Brain pericyte (primary cell): ENCODE results near the gene CD79A.

Experiments used
- DNase-seq: peaks from one replicate; pipeline ENCODE4 v3.0.0-alpha.2; 2012; ENCODE audit warnings: low read depth, low spot score

The CD79A gene

DNA sequence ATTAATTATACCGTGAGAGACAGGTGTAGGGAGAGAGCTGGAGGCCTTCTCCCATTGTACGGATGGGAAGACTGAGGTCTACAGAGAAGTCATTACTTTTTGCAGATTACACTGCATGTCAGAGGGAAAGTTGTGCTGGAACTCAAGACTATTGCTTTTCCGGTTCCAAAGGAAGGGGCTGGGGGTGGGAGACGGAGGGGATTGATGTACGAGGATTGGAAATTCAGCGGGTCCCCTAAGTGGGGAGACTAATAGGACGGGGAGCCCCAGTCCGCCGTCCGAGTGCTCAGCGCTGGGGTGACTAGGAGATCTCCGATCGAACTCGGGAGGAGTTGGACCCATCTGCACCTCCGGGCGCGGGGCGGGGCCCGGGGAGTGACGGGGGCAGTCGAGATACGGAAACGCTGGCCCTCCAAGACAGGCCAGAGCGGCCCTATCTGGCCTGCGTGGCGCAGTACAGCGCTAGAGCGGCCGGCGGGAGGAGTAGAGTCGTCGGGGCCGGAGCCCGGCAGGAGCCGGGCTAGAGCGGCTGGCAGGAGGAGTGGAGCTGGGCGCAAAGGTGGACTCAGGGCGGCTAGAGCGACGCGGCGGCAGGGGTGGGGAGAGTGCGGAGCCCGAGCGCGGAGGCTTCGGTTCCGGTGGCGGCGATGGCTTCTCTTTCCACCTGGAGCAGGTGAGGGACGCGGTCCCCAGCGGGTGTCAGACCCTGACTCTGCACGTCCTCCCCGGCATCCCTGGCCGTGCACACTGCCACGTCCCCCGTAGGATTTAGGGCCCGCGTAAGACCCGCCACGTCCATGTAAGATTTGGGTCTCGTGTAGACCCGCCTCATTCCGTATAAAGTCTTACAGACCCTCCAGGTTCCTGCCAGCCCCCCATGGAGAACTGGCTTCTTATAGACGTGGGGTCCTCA, 7.0 kb downstream of the CD79A start:
- peak; percentile 80 for DNase-seq

DNA sequence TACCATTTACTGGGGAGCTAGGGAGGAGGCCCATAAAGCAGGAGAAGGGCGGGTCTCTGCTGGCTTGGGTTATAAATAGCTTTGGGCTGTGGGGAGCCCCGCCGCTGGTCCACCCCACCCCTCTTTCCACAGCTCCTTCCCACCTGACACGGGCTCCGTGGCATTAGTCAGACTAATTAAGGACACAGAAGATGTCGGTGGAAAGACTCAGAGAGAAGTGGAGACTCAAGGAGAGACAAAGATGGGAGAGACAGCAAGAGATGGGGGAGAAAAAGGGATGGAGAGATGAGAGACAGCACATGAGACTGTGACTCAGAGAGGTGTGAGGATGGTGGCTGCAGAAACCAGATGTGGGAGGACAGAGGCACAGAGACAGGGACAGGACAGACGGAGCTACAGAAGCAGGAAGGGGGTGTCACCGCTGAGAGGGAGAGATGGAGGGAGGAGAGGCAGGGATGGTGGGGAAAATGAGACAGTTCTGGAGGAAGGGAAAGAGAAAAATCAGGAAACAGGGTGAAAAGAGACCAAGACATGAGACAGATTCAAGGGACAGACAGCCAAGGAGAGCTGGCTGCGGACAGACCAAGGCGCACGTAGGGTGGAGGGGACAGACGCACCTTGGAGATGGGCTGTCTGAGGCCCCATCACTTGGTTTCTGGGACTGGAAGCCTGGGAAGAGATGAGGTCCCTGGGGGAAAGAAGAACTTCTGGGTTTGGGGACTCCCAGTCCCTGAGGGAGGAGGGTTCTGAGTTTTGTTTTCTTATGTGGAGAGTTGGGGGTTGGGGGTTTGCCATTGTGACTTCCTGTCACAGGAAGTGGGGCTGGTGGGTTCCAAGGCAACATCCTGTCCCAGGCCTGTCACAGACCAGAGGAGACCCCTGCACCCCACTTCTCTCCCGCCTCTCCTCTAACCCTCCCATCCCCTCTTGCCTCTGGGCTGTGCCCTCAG, 10.0 kb downstream of the CD79A start:
- DNase-seq: no peak

DNA sequence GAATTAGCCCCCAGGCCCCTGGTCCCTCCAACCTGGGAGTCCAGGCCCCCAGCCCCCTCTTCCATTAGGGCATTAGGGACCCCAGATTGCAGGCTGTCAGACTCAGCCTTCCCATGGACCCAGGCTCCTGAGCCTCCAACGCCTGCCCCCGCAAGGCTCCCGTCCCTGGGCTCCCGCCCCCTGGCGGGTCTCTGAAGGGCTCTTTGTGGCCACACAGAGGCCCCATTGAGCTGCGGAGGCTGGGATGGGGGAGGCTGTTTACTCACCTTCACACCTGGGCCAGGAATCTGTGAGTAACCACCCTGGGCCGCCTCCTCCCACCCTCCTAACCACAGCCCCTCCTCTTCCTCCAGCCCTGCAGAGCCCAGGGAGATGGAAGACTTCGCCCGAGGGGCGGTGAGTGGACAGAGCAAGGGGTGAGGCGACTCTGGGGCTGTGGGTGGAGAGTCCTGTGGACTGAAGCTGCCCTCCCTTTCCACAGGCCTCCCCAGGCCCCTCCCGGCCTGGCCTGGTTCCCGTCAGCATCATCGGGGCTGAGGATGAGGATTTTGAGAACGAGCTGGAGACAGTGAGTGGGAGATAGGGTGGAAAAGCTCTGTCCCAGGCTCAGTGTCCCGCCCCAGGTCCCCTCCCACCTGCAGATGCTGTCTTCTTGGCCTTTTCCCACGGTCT, 10.8 kb downstream of the CD79A start:
- no peak for DNase-seq

DNA sequence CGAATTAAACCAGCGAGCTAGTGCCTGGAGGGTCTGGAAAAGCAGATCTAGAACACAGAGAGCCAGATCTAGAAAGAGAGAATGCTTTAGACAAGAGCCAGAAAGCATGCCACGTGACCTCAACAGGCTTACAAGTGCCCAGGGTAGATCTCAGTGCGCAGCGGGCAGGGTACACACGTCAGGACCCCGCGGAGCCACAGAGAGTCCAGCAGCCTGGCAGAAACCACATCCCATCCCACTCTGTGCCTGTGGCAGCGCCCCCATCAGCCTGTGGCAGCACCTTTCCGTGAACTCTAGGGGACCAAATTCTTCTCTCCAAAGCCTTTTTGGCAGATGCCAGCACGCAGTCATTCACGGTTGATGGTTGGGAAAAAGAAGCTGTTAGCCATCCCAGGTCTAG, 11.8 kb downstream of the CD79A start:
- no peak for DNase-seq

DNA sequence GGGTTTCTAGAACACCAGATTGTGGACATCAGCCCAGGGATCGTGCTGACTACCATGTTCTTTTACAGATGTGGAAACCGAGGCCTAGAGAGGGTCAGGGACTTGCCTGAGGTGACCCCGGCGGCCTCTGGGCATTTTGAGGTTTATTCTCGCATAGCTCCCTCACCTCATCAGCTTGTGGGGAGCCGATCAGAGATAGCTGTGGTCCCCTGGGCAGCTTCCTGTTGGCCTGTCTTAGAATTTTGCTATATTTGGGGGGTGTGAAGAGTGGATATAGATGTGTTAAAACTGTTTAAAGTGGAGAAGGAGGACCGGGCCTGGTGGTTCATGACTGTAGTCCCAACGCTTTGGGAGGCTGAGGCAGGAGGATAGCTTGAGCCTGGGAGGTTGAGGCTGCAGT, 12.8 kb downstream of the CD79A start:
- DNase-seq: no peak

DNA sequence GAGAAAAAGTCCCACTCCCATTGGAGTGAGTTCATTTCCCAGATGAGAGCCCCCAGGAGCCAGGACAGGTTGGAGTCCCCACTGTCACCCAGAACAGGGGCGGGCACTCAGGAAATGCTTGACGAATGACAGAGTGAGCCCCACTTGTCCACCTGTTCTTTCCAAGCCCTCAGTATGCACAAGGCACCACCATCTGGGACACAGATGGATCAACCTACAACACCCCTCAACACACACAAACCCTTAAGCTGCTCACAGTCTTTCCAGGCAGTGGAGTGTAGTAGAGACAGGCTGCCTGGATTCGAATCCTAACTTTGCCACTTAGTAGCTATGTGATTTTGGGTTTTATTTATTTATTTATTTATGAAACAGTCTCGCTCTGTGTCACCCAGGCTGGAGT, 13.9 kb downstream of the CD79A start:
- DNase-seq: no peak

DNA sequence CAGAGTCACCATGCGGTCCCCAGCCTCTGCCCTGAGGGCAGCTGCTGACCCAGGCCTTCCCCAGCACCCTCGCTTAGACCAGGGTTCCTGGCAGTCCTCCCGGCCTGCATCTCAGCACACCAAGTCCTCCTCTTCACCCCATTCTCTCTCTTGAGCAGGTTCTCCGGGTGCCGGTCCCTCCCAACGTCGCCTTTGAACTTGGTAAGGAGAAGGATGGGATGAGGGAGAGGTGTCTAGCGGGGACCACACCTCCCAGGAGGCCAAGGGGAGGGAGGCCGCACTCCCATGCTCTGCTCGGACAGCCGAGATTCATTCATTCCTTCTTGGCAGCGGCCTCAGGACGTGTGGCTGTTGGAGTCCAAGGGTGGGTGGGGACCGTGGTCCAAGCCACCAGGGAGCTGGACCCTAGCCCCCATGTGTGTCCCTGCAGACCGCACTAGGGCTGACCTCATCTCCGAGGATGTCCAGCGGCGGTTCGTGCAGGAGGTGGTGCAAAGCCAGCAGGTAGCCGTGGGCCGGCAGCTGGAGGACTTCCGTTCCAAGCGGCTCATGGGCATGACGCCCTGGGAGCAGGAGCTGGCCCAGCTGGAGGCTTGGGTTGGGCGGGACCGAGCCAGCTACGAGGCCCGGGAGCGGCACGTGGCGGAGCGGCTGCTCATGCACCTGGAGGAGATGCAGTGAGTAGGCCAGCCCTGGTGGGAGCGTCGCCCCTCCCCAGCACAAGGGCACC, 15.3 kb downstream of the CD79A start:
- no peak for DNase-seq

DNA sequence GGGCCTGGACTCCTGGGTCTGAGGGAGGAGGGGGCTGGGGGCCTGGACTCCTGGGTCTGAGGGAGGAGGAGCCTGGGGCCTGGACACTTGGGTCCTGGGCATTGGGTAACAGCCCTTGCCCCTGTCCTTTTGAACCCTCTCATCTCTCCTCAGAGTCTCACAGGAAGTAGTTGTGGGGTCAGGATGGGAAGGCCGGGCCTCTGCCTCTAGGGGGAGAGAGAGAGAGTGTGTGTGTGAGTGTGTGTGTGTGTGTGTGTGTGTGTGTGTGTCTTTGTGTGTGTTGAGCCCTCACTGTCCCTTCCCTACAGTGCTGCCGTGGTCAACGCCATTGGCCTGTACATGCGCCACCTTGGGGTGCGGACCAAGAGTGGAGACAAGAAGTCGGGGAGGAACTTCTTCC, 16.8 kb downstream of the CD79A start:
- no peak for DNase-seq

DNA sequence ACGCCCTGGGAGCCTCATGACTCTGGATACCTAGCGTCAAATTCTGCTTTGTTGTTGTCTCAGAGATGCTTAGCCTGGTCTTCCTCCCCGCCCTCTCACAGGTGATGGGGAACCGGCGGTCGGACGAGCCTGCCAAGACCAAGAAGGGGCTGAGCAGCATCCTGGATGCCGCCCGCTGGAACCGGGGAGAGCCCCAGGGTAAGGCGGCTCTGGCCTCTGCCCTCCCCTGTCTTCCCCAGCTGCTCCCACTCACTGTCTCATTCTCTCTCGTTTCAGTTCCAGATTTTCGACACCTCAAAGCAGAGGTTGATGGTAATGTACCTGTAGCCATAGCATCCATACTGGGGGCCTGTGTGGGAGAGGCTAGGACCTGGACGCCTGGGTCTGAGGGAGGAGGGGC, 17.3 kb downstream of the CD79A start:
- no peak for DNase-seq

DNA sequence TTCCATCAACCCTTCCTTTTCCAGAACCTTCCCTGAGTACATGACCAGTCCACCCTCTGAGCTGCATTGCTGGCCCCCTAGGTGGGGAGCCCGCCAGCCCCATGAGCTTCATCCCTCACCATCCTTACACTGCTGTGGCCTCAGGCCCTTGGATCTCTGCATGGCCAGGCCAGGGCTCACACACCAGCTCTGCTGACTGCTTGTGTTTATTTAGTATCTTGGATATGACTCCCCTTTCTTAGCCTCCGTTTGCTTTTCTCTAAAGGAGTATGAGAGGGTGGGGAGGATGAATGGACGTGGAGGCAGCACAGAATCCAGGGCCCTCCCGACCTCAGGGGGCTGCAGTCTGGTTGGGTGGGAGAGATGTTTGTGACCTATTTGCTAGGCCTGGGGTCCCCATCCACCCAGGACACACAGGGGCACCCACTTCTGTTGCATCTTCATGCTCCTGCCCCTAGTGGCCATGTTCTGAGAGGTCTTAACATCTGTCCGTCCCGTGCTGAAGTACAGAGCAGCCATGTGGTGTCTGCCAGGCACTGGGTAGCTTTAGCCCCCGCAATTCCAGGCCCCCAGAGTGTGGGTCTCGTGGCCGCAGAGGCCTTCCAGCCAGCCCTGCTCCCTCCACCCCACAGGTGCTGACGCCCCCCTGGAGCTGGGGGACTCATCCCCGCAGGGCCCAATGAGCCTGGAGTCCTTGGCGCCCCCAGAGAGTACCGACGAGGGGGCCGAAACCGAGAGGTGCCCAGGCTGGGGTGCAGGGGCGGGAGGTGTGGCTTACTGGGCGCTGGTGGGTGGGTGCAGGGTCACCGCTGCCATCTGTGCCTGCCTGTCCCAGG, 18.9 kb downstream of the CD79A start:
- DNase-seq: no peak

DNA sequence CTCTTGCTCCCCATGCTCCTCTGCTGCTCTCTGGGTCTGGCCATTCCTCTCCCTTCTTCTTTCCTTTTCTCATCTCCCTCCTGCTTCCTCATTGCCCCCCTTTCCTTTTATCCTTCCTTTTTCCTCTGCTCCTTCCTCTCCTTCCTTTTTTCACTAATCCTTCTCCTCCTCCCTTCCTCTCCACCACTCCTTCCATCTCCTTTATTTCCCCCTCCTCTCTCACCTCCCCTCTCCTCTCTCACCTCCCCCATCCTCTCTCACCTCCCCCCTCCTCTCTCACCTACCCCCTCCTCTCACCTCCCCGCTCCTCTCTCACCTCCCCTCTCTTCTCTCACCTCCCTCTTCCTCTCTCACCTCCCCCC, 19.5 kb downstream of the CD79A start:
- no peak for DNase-seq

DNA sequence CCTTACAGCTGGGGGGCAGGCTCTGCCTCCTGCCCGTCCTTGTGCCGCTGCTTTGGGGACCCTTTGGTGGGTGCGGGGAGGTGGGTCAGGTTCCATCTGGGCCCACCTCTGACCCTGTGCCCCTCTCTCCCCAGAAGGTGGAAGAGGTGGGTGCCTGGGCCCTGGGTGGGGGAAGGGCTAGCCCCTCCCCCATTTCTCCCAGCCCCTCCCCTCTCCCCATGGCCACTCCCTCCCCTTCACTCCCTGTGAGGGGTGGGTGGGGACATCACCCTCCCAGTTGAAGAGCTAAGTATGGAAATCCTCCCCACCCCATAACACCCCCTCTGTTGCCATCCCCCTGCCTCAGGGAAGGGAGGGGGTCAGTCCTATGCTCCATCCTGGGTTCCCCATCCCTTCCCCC, 20.1 kb downstream of the CD79A start:
- no peak for DNase-seq

DNA sequence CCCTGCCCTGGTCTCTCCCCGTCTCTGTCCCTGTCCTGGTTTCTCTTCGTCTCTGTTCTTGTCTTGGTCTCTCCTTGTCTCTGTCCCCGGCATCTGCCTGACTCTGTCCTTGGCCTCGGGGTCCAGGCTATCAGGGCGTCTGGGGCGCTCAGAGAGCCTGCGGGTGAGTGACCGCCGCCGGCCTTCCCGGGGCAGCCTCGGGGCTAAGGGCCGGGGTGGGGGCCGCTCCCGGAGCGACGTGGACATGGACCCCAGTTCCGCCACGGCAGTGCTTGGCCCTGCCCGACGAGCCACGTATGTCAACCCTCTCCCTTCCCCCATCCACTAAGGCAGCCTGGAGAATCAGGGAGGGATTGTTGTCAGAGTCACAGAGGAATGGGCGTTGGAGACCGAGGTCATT, 20.7 kb downstream of the CD79A start:
- no peak for DNase-seq

DNA sequence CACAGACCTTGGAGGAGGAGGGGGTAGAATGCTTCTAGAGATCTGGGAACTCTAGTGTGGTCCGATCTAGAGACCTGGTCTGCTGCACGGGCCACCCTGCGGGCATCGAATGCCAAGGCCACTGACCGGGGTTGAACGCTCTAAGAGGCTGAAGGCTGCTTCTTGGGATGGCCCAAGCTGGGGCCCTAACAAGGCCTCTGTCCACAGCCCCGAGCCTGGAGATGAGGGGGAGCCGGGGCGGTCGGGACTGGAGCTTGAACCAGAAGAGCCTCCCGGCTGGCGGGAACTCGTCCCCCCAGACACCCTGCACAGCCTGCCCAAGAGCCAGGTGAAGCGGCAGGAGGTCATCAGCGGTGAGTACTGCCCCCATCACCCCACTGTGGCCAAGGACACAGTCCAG, 21.2 kb downstream of the CD79A start:
- DNase-seq: no peak

DNA sequence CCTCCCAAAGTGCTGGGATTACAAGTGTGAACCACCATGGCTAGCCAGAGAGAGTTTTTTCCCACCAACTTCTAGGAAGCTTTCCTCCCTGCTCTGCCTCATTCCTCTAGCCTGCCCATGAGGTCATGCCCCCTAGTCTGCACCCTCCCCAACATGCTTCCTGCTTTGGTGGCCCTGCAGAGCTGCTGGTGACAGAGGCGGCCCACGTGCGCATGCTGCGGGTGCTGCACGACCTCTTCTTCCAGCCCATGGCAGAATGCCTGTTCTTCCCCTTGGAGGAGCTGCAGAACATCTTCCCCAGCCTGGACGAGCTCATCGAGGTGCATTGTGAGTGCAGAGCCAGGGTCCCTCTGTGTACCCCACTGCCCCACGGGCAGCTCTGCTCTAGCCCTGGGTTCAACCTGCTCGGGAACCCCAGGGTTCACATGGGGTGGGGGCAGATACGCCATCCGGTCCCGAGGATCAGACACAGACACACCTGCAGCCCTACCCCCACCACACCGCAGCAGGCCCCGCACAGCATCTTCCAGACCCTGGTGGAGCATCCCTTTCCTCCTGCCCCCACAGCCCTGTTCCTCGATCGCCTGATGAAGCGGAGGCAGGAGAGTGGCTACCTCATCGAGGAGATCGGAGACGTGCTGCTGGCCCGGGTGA, 24.8 kb downstream of the CD79A start:
- DNase-seq: no peak

DNA sequence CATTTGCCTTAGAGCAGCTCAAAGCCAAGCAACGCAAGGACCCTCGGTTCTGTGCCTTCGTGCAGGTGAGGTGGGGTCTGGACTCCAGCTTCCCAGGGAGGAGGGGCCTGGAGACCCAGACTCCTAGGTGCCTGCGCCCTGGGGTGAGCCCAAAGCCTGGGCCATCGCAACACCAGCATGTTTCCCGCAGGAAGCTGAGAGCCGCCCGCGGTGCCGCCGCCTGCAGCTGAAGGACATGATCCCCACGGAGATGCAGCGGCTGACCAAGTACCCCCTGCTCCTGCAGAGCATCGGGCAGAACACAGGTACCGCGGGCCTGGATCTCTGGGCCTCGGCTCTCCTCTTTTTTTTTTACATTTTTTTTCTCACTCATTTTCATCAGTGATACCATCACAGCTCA, 25.5 kb downstream of the CD79A start:
- DNase-seq: no peak

DNA sequence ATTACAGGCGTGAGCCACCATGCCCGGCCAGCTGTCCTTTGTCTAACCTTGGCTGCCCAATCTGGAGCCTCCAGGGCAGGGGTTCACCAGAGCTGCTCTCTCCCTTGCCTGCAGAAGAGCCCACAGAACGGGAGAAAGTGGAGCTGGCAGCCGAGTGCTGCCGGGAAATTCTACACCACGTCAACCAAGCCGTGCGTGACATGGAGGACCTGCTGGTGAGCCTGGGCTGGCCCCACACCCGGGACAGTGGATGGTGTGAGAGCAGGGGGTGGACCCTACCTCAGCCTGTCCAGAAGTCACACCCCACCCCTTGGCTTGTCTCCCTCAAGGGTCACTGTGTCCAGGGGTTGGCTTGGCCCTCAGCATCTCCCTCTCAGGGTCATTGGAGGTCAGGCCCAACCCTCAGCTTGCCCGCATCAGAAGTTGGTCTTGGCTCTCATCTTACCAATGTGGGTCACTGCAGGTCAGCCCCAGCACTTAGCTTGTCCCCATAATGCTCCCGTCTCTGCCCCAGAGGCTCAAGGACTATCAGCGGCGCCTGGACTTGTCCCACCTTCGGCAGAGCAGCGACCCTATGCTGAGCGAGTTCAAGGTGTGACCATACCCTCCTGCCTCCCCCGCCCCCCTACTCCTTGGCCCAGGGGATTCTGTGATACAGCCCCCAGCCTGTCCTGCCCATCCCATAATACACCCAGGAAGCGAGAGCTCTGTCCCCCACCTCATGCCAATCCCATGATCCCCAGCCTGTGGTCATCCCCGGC, 26.3 kb downstream of the CD79A start:
- DNase-seq: no peak

DNA sequence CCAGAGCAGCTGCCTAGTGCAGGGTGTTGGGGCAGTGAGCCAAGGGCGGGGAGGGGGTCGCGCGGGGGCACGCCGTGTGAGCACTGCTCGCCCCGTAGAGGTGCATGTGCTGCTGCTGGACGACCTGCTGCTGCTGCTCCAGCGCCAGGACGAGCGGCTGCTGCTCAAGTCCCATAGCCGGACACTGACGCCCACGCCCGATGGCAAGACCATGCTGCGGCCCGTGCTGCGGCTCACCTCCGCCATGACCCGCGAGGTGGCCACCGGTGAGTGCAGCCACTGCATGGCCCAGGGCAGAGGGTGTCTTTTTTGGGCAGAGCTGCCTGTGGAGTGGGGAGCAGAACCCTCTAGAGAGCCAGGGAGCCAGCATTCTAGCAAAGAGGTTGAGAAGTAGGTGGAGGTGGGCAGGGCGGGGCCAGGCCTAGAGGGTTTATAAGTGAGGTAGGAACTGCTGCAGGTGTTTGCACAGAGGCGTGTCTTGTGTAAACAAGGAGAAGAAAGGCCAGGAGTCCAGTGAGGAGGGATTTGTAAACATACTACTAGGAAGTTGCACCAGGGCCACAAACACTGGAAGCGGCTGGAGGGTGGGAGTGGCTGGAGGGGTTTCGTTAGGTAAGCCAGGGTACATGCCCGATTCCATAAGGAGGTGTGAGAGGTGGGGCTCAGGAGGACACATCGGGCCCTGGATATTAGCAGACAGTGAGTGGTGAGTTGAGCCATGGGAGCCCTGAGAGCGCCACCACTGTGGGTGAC, 27.2 kb downstream of the CD79A start:
- no peak for DNase-seq
